ENCODE measurements around the gene GBF1.

The GBF1 gene

GRCh38 chr10:102261196-102261595 is 15.9 kb downstream of the GBF1 start:
- no peak for TF ChIP-seq CTCF (IDR thresholded peaks at IDR 0.05; ENCODE audit: extremely low read depth, missing control alignments)
- DNase-seq (ENCODE audit: low spot score) = no peak

GRCh38 chr10:102261842-102262241 is 16.5 kb downstream of the GBF1 start:
- DNase-seq (ENCODE audit: low spot score) = no peak

GRCh38 chr10:102262744-102263370 is 17.5 kb downstream of the GBF1 start:
- DNase-seq (ENCODE audit: low spot score) = no peak
- TF ChIP-seq CTCF (IDR thresholded peaks at IDR 0.05; ENCODE audit: extremely low read depth, missing control alignments) = no peak

More at GRCh38 chr10:102261842-102262241, 16.5 kb downstream of the GBF1 start:
- TF ChIP-seq CTCF (IDR thresholded peaks at IDR 0.05; ENCODE audit: extremely low read depth, missing control alignments) = no peak

- TF ChIP-seq CTCF (IDR thresholded peaks at IDR 0.05; ENCODE audit: extremely low read depth, missing control alignments) = no peak
- no peak for DNase-seq (ENCODE audit: low spot score)
Observed at GRCh38 chr10:102264371-102264770, 19.0 kb downstream of the GBF1 start.

GRCh38 chr10:102266670-102267069 is 21.3 kb downstream of the GBF1 start:
- TF ChIP-seq CTCF (IDR thresholded peaks at IDR 0.05; ENCODE audit: extremely low read depth, missing control alignments) = no peak
- DNase-seq (ENCODE audit: low spot score) = no peak

- no peak for DNase-seq (ENCODE audit: low spot score)
- TF ChIP-seq CTCF (IDR thresholded peaks at IDR 0.05; ENCODE audit: extremely low read depth, missing control alignments) = no peak
Observed at GRCh38 chr10:102267748-102268147, 22.4 kb downstream of the GBF1 start.

- DNase-seq (ENCODE audit: low spot score) = no peak
- no peak for TF ChIP-seq CTCF (IDR thresholded peaks at IDR 0.05; ENCODE audit: extremely low read depth, missing control alignments)
Observed at GRCh38 chr10:102268375-102268888, 23.1 kb downstream of the GBF1 start.
